Duodenal mucosa (tissue), 2 donors: ENCODE data around the gene SLC35A2.
"Not testable (repeated sequence)": the region's sequence is repeated elsewhere in the genome, so short reads cannot be mapped to it uniquely, and the experiment has no call there.

Experiments used
- H3K27ac ChIP-seq: one replicate; pipeline ENCODE4 v1.7.0; 2013; ENCODE audit warnings: low read depth, low read length
- H3K27me3 ChIP-seq, 2 donors: one replicate each; pipeline ENCODE4 v1.7.0; 2013; ENCODE audit warnings: low read length in 2 of 2, control low read depth in 1 of 2; ENCODE audit not compliant: insufficient read depth in 2 of 2, control insufficient read depth in 1 of 2
- H3K36me3 ChIP-seq, 2 donors: one replicate each; pipeline ENCODE4 v1.7.0; 2013; ENCODE audit warnings: low read length in 2 of 2, control low read depth in 1 of 2; ENCODE audit not compliant: insufficient read depth in 2 of 2, control insufficient read depth in 1 of 2
- H3K4me1 ChIP-seq, 2 donors: one replicate each; pipeline ENCODE4 v1.7.0; 2013; ENCODE audit warnings: low read length in 2 of 2, control low read depth in 1 of 2; ENCODE audit not compliant: insufficient read depth in 2 of 2, control insufficient read depth in 1 of 2
- H3K4me3 ChIP-seq, 2 donors: one replicate each; pipeline ENCODE4 v1.7.0; 2013; ENCODE audit warnings: low read length in 2 of 2, low read depth in 1 of 2
- H3K9ac ChIP-seq, 2 donors: one replicate each; pipeline ENCODE4 v1.7.0; 2013; ENCODE audit warnings: low read length in 2 of 2, low read depth in 1 of 2
- H3K9me3 ChIP-seq, 2 donors: one replicate each; pipeline ENCODE4 v1.7.0; 2013; ENCODE audit warnings: low read length in 2 of 2, control low read depth in 1 of 2; ENCODE audit not compliant: control insufficient read depth in 1 of 2

Gene SLC35A2

DNA sequence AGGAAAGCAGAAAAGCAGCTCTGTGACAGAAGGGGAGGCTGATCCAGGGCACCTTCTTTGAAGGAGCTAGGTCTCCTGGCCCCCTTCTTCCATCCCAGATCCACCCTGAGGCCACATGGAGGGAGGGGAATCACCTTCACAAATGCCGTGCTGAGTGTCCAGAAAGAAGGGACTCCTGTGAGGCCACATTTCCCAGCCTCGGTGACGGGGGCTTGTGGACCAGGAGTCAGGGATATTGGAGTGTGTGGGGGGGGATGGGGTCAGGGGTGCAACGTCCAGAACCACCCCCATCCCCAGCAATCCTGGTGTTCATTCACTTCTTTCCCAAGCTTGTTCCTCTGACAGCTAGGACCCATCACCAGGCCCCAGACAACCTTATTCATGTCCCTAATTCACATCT is 18.6 kb downstream of the SLC35A2 start:
- Histone ChIP-seq H3K9me3 (no peaks in the 10 kb centered on the region), H3K9ac (no peak overlapping the region), H3K27ac (no peak overlapping the region), H3K4me3 (no peak overlapping the region), H3K36me3 (peaks cover 6 to 11% of the 10 kb centered on the region in 2 donors), H3K27me3 (no peaks in the 10 kb centered on the region), H3K4me1 (peaks cover 6 to 17% of the 10 kb centered on the region in 2 donors)

DNA sequence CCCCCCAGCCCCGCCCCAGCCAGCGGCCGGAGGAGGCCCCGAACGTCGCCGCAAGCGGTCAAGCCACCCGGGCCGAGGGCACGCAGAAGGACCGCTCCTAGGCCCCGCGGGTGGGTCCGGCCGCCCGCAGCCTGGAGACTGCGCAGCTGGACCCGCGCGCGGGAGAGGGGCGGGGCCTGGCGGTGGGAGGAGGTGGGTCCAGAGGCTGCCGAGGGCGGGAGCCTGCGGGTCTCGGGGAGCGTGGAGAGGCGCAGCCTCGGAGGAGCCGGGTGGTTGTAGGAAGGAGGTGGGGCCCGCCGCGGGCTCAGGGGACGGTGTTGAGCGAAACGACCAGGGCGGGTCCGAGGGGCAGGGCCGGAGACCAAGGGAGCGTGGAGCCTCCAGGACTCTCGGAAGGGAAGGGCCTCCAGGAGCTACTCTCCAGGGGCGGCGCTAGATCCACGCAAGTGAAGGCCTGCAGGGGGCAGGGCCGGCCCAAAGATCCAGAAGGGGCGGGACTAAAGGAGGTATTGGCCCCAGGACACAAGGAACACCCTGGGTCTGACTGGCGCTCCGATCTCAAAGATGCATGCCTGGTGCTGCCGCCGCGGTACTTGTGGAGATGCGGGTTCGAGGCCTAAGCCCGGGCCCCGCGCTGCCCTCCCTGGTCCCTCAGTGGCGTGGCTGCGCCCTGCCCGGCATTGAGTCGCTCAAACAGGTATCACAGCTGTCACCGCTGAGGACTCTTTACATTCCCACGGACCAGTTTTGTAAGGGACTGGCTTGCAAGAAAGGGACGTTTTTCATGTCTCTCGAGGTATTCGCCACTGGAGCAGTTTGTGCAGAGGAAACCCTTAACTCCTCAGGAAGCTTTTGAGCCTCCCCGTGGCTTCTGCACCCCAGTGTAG is 19.8 kb downstream of the SLC35A2 start:
- peak overlapping the region; percentile 32 to 43 for H3K9ac ChIP-seq
- no peaks in the 10 kb centered on the region for H3K9me3 ChIP-seq
- no peaks in the 10 kb centered on the region for H3K27me3 ChIP-seq
- H3K4me1 ChIP-seq = peaks cover 4 to 14% of the 10 kb centered on the region in 2 donors
- H3K36me3 ChIP-seq = peaks cover 6 to 11% of the 10 kb centered on the region in 2 donors
- peak overlapping the region; percentile 58 to 59 for H3K4me3 ChIP-seq
- H3K27ac ChIP-seq = no peak overlapping the region

DNA sequence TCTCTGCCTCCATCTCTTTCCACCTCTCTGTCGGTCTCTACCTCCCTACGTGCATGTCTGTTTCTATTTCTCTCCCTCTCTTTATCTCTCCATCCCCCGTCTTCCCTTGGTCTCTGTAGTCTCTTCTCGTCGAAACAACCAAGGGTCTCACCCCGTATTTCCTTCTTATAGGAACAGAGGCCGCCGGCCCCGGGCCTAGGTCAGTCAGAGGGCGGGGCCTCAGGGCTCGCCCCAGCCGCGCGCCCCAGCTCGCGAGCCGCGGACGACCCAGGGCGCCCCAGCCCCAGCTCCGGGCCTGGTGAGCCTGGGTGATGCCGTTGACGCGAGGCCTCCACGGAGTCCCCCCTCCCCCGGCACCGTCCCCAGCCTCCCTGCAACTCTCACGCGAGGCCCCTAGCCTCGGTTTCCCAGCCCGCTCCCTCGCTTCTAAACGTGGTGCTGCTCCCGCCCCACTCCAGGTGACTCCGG is 20.5 kb downstream of the SLC35A2 start:
- no peak overlapping the region for H3K27ac ChIP-seq

DNA sequence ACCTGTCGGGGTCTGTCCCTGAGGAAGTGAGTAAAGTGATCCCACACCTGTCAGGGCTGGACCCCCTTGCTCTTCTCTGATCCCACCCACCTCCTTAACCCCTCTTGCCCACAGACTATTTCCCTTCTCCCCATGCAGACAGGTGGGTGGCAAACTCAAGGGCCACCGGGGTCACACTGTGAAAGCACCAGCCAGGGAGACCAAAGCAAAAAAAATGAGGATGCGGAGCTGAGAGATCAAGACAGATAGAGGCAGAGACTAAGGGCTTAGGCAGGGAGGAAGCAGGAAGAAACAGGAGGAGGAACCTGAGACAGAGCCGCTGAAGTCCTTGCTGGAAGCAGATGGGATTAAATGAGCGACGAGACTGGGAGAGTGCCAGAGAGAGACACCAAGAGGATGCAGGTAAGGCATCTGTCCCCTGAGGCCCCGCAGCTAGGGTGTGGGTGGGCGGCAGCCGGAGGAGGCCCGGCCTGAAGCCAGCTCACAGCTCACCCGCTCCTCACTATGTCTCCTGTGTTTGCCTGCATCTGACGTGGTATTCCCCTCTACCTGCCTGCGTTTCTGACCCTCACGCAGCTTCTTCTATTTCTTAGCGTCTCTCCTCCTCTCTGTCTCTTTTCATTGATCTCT is 21.0 kb downstream of the SLC35A2 start:
- Histone ChIP-seq H3K9me3 (no peaks in the 10 kb centered on the region), H3K4me3 (peak overlapping the region; percentile 58 to 59), H3K4me1 (peaks cover 0 to 9% of the 10 kb centered on the region in 2 donors), H3K27ac (no peak overlapping the region), H3K27me3 (no peaks in the 10 kb centered on the region), H3K9ac (peak overlapping the region in 1 of 2 donors; percentile 43), H3K36me3 (peaks cover 6 to 11% of the 10 kb centered on the region in 2 donors)

More for the DNA sequence above, 20.5 kb downstream of the SLC35A2 start:
- peak overlapping the region; percentile 58 to 59 for H3K4me3 ChIP-seq
- H3K36me3 ChIP-seq = peaks cover 6 to 11% of the 10 kb centered on the region in 2 donors
- H3K27me3 ChIP-seq = no peaks in the 10 kb centered on the region
- peaks cover 0 to 9% of the 10 kb centered on the region in 2 donors for H3K4me1 ChIP-seq
- H3K9me3 ChIP-seq = no peaks in the 10 kb centered on the region
- H3K9ac ChIP-seq = peak overlapping the region in 1 of 2 donors; percentile 43

DNA sequence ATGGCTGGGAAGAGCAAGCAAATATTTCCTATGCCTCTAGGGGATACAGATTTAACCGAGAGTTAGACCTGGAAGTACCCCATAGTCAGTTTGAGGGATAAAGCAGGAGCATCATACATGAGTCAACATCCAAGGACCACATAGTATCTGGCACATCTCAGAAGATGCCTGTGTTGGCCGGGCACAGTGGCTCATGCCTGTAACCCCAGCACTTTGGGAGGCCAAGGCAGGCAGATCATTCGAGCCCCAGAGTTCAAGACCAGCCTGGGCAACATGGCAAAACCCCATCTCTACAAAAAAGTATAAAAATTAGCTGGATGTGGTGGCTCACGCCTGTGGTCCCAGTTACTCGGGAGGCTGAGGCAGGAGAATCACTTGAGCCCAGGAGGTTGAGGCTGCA is 24.9 kb downstream of the SLC35A2 start:
- not testable (repeated sequence) for H3K9ac ChIP-seq, H3K4me3 ChIP-seq, H3K36me3 ChIP-seq, H3K27ac ChIP-seq, H3K9me3 ChIP-seq, H3K27me3 ChIP-seq, H3K4me1 ChIP-seq

DNA sequence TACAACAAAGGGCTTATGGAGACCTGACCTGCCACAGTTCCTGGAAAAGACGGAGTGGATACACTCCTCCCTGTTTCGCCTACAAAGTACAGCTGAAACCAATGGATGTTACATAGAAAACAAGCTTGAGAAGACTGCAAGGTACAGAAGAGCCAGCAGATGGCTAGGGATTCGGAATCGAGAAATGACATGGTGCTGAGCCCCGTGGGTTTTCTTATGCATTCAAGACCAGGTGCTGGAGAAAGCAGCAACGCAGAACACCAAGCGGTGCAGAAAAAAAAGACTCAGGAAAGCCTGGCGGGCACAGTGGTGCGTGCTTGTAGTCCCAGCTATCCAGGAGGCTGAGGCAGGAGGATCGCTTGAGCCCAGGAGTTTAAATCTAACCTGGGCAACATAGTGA is 27.7 kb downstream of the SLC35A2 start:
- Histone ChIP-seq H3K36me3 (no peaks in the 10 kb centered on the region), H3K27ac (no peak overlapping the region), H3K9ac (no peak overlapping the region)

DNA sequence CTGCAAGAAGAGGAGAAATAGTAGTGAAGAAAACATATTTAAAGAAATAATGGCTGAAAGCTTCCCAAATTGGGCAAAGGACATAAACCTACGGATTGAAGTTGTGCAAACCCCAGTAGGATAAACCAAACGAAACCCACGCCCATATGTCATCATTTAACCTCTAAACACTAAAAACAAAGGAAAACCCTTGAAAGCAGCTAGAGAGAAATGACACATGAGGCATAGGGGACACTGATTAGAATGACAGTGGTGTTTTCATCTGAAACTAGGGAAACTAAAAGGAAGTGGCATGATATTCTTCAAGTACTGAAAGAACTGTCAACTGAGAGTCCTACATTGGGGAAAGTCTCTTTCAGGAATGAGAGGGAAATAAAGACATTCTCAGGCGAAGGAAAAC is 34.5 kb downstream of the SLC35A2 start:
- H3K36me3 ChIP-seq, H3K9ac ChIP-seq, H3K27ac ChIP-seq, H3K4me3 ChIP-seq, H3K9me3 ChIP-seq, H3K27me3 ChIP-seq, H3K4me1 ChIP-seq: not testable (repeated sequence)

More for the DNA sequence above, 27.7 kb downstream of the SLC35A2 start:
- no peak overlapping the region for H3K4me3 ChIP-seq
- no peaks in the 10 kb centered on the region for H3K4me1 ChIP-seq
- no peaks in the 10 kb centered on the region for H3K27me3 ChIP-seq
- H3K9me3 ChIP-seq = no peaks in the 10 kb centered on the region

DNA sequence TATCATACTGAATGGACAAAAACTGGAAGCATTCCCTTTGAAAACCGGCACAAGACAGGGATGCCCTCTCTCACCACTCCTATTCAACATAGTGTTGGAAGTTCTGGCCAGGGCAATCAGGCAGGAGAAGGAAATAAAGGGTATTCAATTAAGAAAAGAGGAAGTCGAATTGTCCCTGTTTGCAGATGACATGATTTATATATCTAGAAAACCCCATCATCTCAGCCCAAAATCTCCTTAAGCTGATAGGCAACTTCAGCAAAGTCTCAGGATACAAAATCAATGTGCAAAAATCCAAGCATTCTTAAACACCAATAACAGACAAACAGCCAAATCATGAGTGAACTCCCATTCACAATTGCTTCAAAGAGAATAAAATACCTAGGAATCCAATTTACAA is 39.4 kb downstream of the SLC35A2 start:
- not testable (repeated sequence) for H3K27ac ChIP-seq, H3K9ac ChIP-seq, H3K4me3 ChIP-seq, H3K9me3 ChIP-seq, H3K36me3 ChIP-seq, H3K4me1 ChIP-seq, H3K27me3 ChIP-seq

DNA sequence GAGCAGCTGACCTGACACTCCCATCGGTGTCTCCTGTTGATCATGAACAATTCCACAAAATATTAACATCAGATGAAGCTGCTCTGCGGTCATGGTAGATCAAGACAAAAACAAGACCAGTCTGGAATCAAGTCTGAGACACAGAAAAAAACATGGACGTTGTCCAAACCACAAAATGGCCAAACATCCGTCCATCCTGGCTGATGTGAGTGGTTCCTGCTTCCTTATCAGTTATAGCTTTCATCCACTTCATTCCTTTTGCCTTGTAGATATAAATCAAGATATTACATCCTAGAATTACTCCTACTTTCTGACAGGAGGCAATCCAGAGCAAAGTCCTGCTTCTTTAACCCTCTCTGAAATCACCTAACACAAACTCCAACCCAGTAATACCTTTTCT is 47.2 kb downstream of the SLC35A2 start:
- H3K36me3 ChIP-seq = no peaks in the 10 kb centered on the region
- H3K9me3 ChIP-seq = no peaks in the 10 kb centered on the region
- H3K9ac ChIP-seq = no peak overlapping the region
- no peak overlapping the region for H3K4me3 ChIP-seq
- H3K27me3 ChIP-seq = no peaks in the 10 kb centered on the region
- H3K4me1 ChIP-seq = no peaks in the 10 kb centered on the region
- H3K27ac ChIP-seq = no peak overlapping the region

DNA sequence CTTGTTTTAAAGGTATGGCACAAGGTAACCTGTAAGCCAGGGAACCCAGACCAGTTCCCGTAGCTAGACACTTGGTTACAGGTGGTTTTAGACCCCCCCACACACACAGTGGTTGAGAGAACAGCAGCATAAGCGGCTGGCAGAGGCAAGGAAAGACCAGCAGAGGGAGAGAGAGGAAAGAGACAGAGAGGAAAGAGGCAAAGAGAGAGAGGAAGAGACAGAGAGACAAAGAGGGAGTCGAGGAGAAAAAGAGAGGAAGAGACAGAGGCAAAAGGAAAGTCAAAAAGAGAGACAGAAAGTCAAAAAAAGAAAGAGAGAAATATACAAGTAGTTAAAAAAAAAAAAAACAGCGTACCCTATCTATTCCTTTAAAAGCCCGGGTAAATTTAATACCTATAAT is 56.5 kb downstream of the SLC35A2 start:
- Histone ChIP-seq H3K27ac (no peak overlapping the region), H3K4me1 (no peaks in the 10 kb centered on the region), H3K9ac (no peak overlapping the region), H3K9me3 (no peaks in the 10 kb centered on the region), H3K27me3 (no peaks in the 10 kb centered on the region), H3K36me3 (no peaks in the 10 kb centered on the region), H3K4me3 (no peak overlapping the region)
